GM18511 (cell line): ENCODE data around the gene ACAT2.
"Not testable (repeated sequence)": the region's sequence is repeated elsewhere in the genome, so short reads cannot be mapped to it uniquely, and the experiment has no call there.

Experiments
- ATAC-seq: cut with Tn5 transposase; IDR thresholded peaks from one replicate; pipeline ENCODE4 v1.9.1; 2021; ENCODE audit warnings: mild to moderate bottlenecking, moderate library complexity; ENCODE audit not compliant: unreplicated experiment

ACAT2 gene

DNA sequence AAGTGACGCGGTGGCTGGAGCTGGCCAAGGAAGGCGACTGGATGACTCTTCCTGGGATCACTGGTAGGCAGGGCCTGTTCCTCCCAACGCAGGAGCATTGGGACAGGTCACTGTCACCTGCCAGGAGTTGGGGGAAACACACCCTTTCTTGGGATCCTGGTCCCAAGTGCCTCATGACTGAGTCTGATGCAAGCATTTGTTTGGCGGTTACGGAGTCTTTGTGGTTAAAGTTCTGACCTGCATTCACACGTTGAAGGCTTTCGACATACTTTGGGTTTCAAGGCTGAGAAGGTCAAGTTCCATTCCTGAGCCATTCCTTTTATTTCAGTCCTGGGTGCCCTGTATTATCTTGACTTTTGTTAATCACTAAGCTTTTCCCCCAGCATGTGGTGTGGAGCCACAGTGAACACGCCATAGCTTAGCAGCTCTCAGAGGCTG is 44.2 kb downstream of the ACAT2 start:
- ATAC-seq = no peak

DNA sequence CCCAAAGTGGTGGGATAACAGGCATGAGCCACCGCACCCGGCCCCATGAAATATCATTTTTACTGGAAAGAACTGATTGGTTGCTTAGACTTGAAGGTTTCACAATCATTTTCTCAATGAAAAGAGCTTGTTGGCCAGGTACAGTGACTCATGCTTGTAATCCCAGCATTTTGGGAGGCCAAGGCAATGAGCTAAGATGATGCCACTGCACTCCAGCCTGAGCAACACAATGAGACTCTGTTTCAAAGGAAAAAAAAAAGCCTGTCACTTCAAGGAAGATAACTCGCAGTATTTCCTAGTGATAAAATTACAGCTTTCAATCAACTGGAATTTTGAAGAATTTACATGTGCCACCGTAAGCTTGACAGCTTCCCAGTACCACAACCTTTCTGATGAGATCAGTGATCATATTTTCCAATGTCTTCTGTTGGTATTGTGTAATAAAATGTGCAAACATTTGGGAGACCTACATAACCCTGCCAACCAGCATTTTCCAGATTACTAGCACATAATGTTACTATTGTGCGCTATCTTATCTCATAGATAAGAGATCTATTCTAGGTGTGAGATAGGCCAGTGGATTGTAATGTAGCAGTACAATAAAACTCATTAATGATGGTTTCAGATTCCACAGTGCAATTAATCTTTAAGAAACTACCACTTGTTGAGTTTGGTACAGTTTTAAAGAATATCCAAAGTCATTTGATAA is 45.5 kb downstream of the ACAT2 start:
- ATAC-seq = no peak

- ATAC-seq = no peak
Observed at GRCh38 chr6:159808647-159809046, 46.8 kb downstream of the ACAT2 start.

DNA sequence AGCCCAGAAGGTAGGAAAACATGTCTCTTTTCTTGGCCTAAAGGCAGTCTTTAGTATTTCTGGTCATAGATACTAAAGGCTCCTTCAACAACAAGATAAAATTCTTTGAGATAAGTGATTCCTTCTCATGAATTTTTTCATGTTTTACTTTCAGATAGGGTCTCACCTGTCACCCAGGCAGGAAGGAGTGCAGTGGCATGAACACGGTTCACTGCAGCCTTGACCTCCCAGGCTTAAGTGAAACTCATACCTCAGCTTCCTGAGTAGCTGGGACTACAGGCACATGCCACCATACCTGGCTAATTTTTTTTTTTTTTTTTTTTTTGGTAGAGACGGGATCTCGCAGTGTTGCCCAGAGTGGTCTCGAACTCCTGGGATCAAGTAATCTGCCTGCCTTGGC is 47.3 kb downstream of the ACAT2 start:
- ATAC-seq = peak; percentile 76

- no peak for ATAC-seq
Observed at GRCh38 chr6:159813781-159814180, 51.9 kb downstream of the ACAT2 start.

- no peak for ATAC-seq
Observed at GRCh38 chr6:159815410-159815809, 53.6 kb downstream of the ACAT2 start.

DNA sequence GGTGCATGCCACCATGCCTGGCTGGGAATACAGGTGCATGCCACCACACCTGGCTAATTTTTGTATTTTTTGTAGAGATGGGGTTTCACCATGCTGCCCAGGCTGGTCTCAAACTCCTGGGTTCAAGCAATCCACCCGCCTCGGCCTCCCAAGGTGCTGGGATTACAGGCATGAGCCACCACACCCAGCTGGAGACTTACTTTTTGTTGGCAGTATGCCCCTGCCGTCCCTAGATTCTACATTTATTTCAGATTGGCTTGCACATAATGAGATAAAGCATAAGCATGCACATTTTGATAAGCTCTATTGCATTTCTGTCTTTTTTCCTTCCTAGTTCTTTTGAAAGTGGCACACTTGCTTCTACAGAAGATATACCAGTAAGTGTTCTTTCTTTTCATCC is 54.9 kb downstream of the ACAT2 start:
- not testable (repeated sequence) for ATAC-seq

DNA sequence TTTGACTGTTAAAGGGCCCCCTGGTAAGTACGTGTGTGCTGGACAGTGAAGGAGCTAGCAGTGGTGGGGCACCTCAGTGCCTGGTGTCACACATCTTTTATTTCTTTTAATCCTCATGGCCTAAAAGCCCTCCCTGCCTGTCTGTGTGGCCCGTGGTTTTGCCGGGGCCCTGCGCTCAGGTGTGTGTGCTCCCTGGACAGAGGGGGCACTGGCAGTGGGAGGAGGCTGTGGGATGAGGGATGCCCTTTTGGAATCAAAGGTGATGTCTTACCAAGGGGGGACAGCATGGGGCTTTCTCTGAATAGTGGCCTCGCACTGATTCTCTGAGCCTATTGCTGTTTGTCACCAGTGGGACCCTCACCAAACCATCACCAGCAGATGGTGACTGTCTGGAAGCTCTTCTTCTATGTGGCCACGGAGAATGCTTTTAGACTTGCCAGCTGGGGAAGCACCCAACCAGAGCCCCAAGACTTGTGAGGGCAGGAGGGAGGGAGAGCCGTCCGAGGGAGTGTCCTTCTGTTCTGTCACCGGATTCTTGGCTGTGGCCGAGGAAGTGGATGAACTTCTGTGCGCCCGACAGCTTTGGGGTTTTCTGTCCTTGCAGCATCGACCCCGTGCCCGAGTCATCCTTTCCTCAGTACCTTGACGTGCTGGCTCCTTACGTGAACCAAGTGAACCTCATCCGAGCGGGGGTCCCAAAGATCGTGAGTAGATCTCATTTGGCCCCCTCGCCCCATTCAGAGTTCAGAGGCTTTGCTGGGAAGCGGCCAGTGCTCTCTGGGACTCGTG is 56.3 kb downstream of the ACAT2 start:
- ATAC-seq = no peak

GRCh38 chr6:159819098-159819497 is 57.3 kb downstream of the ACAT2 start:
- ATAC-seq = no peak

- ATAC-seq = peak; percentile 87
Observed at GRCh38 chr6:159819932-159820640, 58.2 kb downstream of the ACAT2 start.

- no peak for ATAC-seq
Observed at GRCh38 chr6:159821122-159821521, 59.3 kb downstream of the ACAT2 start.

- ATAC-seq = no peak
Observed at GRCh38 chr6:159821726-159822125, 59.9 kb downstream of the ACAT2 start.

DNA sequence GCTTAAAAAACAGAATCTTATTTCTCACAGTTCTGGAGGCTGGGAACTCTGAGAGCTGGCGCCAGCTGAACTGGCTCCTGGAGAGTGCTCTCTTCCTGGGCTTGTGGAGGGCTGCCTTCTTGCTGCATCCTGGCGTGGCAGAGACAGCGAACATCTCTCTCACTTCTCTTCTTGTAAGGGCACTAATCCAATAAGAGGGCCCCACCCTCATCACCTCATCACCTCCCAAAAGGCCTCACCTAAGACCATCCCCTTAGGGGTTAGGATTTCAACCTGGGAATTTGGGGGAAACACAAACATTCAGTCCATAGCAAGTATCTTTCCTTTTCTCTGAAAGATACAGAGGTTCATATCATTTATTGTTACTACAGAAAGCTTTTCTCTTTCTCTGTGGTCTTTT is 62.1 kb downstream of the ACAT2 start:
- no peak for ATAC-seq

- not testable (repeated sequence) for ATAC-seq
Observed at GRCh38 chr6:159824690-159825089, 62.8 kb downstream of the ACAT2 start.

- no peak for ATAC-seq
Observed at GRCh38 chr6:159826004-159826403, 64.2 kb downstream of the ACAT2 start.

DNA sequence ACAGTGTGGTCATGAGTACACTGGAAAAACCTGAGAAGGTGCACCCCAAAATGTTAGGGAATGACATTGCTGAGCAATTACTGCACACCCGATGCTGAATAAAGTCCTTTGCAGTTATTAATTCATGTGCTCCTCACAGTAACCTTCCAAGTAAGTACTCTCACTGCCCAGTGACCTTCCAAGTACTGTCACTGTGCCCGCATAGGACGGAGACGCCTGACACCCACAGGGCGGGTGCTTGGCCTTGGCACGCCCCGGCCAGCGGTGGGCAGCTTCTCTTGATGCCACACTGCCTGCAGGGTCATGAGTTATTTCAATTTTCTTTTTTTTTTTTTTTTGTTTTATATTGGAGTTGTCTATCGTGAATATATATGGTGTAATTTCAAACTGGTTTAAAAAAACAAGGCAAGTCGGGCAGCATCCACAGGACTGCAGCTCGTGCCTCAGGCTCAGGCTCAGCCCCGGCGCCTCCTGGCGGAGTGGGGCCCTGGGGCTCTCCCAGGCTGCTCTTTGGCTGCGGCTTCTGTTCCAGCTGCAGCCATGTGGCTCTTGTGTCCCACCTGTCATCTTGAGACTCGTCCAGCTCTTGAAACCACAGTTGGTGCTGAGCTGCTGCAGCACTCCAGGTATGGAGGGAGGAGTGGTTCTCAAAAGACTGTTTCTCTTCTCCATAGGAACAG is 65.3 kb downstream of the ACAT2 start:
- no peak for ATAC-seq

GRCh38 chr6:159828074-159828473 is 66.2 kb downstream of the ACAT2 start:
- no peak for ATAC-seq
